GM12892 (cell line): Measurements from ENCODE around the gene GNAI3.
"Not testable (repeated sequence)": the region's sequence is repeated elsewhere in the genome, so short reads cannot be mapped to it uniquely, and the experiment has no call there.

Experiments used
- DNase-seq: peaks from one replicate; pipeline ENCODE4 v3.0.0; 2011; ENCODE audit not compliant: insufficient read length
- FAIRE-seq: peaks from 2 replicates; lab custom pipeline; 2011; peaks lifted over from hg19 to GRCh38; lab: Jason Lieb, UNC
- POLR2A ChIP-seq: IDR thresholded peaks from 2 replicates; pipeline ENCODE4 v1.6.1; 2011; ENCODE audit warnings: low read depth, low read length, control low read depth
- POLR2AphosphoS5 ChIP-seq: IDR thresholded peaks from 2 replicates; pipeline ENCODE4 v1.6.1; 2011; ENCODE audit warnings: low read depth, low read length, control low read depth
- TAF1 ChIP-seq: IDR thresholded peaks from 2 replicates; pipeline ENCODE4 v1.6.1; 2011; ENCODE audit warnings: low read depth, mild to moderate bottlenecking, control low read depth, low read length, borderline replicate concordance

GNAI3 gene

DNA sequence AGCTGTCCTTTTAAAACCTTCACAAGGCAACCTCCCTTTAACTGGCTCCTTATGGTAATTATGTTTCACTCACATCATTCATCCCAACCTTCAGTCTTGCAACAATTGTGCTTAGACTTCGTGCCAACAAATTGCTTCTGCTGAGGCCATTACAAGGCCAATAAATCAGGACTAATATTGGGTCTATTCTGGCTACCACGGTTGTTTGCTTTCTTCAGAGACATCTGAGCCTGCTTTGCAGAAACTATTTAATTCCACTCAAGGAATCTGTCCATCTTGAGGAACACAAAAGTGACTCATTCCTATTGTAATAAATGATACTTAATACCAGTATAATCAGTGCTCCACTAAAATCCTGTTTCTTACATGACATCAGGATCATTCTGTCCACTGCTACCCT is 104.9 kb downstream of the GNAI3 start:
- no peak for TF ChIP-seq POLR2A
- TF ChIP-seq POLR2AphosphoS5 = no peak
- no peak for TF ChIP-seq TAF1
- FAIRE-seq (no peak), DNase-seq (no peak)

DNA sequence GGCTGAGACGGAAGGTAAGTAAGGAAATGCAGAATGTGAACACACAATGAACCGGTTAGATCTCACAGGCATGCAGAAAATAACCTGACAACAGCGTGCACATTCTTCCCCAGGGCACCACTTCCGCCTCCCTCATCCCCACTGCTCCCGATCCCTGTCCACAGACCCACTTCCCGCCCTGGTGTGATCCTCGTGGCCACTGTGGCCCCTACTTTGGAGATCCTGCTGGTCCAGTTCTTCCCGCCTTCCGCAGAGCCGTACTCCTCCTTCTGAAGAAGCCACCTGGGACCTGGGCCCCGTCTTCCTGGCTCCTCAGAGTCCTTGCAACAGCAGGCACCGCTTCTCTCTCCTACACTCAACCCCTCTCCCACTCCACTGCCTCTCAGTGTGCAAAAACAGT is 106.1 kb downstream of the GNAI3 start:
- no peak for TF ChIP-seq POLR2A
- TF ChIP-seq POLR2AphosphoS5 = no peak
- TF ChIP-seq TAF1 = no peak
- FAIRE-seq (no peak), DNase-seq (no peak)

DNA sequence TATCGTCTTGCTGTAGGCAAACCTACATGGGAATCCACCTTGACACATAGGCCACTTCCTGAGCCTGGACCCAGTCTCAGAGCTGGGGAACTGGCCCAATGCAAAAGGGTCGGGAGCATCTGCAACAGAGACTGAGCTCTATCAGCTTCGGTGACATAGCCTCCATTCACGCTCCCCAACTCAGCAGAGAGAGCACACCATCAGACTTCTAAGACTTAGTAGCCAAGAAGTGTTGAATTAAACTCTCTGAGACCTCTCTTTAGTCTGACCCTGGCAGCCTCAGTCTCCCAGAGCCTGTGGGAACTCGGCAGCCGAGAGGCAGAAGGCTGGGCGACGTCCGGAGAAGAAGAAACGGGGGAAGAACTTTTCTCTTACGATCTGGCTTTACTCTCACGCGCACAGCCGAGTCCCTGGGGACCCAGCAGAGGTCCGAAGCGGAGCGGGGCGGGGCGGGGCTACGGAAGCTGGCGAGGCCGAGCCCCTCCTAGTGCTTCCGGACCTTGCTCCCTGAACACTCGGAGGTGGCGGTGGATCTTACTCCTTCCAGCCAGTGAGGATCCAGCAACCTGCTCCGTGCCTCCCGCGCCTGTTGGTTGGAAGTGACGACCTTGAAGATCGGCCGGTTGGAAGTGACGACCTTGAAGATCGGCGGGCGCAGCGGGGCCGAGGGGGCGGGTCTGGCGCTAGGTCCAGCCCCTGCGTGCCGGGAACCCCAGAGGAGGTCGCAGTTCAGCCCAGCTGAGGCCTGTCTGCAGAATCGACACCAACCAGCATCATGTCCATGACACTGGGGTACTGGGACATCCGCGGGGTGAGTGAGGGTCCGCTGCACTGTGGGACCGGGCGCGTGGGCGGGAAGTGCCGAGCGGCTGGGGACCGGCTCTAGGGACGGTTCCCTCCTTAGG is 107.5 kb downstream of the GNAI3 start, which contains the start of gene GSTM4:
Gene GSTM4 (plus strand): TSS at position 485 of the 905 bp plus-strand sequence. CDS start 291 bp downstream, at position 776.
- peak; percentile 84 for DNase-seq
- peak; percentile 79 for FAIRE-seq
- TF ChIP-seq POLR2A (peak; percentile 42; the same call in 1 of the 2 replicates), POLR2AphosphoS5 (peak; percentile 47; the same call in 1 of the 2 replicates), TAF1 (0 out of 2 replicates have a peak, but pooled peaks have one; percentile 42)

DNA sequence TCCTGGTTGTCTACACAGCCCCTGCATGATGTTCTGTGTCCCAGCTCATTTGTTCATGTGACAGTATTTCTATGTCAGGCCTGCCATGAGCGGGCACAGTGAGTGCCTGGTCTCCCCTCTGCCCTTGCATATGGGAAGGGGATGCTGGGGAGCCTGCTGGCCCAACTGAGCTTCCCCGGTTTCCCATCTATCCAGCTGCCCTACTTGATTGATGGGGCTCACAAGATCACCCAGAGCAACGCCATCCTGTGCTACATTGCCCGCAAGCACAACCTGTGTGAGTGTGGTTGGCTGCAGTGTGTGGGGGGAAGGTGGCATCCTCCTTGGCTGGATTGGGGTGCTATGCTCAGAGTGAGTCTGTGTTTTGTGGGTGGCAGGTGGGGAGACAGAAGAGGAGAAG is 109.0 kb downstream of the GNAI3 start:
- FAIRE-seq = no peak
- TF ChIP-seq POLR2A (no peak), TAF1 (no peak), POLR2AphosphoS5 (no peak)
- DNase-seq = no peak

DNA sequence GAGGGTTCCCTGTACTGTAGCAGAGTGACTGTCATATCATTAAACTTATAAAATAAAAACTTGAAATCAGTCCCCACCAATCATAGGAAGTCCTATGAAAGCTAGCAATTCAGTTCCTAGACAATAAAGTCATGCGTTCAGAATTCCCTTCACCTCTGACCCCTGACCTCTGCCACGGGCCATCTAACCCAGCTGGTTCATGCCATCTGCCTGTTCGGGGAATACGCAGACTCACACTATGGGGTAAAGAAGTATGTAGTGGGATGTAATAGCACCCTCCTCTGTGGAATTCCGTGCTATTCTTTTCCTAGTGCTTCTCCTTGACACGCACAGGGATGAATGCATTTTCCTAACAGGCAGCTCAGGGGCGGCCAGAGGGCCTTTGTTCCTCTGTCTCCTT is 109.6 kb downstream of the GNAI3 start:
- FAIRE-seq (no peak), DNase-seq (no peak)
- TF ChIP-seq POLR2AphosphoS5 (no peak), TAF1 (no peak), POLR2A (no peak)

DNA sequence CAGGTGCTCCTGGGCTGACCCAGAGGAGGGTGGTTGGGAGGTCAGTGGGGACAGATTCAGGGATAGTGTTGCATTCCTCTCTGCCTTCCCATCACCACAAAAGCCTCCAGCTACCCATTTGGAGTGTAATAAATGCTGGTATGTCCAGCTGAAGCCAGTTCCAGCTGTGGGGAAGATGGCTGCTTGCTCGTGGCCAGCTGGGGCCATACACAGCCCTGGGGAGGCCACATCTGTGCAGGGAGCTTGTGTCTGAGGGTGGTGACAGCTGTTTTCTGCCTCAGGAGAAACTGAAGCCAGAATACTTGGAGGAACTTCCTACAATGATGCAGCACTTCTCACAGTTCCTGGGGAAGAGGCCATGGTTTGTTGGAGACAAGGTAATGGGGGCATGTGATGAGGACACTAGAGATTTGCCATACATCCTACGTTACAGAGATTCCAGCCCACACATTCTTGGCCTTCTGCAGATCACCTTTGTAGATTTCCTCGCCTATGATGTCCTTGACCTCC is 110.2 kb downstream of the GNAI3 start:
- FAIRE-seq = no peak
- no peak for DNase-seq
- TF ChIP-seq TAF1 (no peak), POLR2AphosphoS5 (no peak), POLR2A (no peak)

DNA sequence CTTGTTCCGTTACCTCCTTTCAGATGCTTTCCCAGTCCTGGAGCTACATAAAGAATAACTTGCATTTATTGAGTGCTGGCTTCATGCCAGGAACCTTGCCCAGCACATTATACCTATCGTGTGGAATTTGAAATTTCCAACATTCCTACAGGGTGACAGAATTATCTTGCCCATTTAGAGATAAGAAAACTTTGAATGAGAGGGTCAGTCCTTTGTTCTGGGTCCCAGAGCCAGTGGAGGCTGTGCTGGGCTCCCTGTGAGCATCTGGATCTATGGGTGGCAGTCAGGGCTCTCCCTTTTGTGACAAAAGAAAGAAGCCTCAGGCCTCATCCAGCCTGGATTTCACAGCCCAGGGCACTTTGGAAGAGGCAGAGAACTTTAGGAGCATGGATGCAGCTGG is 110.7 kb downstream of the GNAI3 start:
- no peak for DNase-seq
- TF ChIP-seq POLR2AphosphoS5 = no peak
- no peak for TF ChIP-seq TAF1
- no peak for TF ChIP-seq POLR2A
- no peak for FAIRE-seq

DNA sequence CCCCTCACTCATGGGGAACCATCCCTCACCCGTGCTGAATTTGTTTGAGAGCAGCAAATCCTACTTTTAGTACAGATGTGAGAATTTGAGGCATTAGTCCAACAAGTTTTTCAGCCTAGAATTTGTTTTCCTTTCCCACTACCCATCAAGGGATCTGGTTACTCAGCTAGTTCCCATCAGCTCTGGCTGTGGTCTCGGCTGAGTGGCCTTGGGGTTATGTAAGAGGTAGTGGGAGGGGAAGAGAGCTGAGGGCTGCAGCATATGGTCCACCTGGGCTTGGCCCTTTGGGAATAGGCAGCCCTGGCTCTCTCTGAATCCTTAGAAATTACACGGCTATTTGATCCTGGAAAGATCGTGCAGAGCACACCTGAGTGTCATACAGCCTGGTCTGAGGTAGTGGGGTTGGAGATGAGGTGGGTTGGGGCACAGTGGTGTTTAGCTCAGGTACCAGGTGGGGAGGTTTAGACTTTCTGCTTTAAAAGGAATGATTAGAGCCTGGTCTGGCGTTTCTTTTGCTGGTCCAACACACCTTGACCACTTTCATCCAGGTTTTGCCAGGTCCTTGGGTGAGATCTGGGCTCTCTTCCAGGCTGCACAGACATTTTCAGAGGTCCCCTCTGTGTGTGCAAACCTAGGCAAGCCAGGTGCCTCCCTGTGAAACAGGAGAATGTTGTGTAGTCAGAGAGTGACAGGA is 111.7 kb downstream of the GNAI3 start:
- TF ChIP-seq POLR2A = no peak
- TF ChIP-seq POLR2AphosphoS5 = no peak
- TF ChIP-seq TAF1 = no peak
- no peak for FAIRE-seq
- no peak for DNase-seq

DNA sequence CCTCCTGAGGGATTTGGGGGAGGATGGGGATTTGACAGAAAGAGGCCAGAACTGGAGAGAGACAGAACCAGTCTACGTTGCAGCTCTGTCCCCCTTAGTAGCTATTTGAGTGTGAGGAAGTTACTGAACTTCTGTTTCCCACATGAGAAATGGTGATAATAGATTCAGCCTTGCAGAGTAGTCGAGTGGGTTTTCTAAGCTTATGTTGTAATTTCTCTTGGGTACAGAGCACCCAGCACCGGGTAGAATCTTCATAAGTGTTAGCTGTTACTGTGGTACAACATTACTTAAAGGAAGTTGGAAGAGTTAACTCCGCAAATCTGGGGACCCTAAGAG is 112.2 kb downstream of the GNAI3 start:
- DNase-seq, FAIRE-seq: not testable (repeated sequence)

DNA sequence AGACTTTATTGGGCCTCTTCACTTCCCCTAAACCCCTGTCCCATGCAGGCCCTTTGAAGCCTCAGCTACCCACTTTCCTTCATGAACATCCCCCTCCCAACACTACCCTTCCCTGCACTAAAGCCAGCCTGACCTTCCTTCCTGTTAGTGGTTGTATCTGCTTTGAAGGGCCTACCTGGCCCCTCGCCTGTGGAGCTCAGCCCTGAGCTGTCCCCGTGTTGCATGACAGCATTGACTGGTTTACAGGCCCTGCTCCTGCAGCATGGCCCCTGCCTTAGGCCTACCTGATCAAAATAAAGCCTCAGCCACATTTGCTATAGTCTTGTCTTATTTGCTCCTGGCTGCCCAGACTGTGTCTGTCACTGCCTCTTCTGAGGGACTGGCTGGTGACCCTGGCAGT is 113.0 kb downstream of the GNAI3 start:
- no peak for TF ChIP-seq TAF1
- no peak for FAIRE-seq
- DNase-seq = no peak

DNA sequence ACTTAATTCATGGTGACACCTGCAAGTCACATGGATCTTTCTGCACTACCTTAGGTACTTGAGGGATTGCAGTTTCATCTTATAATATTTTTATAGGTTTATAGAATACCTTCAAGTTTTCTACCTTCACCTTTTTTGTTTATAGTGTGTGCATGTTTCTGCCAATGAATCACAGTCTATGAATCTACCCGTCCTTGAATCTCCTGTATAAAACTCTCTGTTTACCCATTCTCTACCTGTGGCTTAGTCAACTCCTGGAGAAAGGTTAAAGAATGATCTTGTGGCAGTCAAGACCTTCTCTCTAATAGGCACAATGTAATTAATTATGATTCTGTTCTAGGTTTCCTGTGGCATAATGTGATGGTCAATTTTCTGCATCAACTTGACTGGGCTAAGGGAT is 116.3 kb downstream of the GNAI3 start:
- DNase-seq (no peak), FAIRE-seq (no peak)
- TF ChIP-seq POLR2AphosphoS5 = no peak
- TF ChIP-seq TAF1 = no peak
- TF ChIP-seq POLR2A = no peak

DNA sequence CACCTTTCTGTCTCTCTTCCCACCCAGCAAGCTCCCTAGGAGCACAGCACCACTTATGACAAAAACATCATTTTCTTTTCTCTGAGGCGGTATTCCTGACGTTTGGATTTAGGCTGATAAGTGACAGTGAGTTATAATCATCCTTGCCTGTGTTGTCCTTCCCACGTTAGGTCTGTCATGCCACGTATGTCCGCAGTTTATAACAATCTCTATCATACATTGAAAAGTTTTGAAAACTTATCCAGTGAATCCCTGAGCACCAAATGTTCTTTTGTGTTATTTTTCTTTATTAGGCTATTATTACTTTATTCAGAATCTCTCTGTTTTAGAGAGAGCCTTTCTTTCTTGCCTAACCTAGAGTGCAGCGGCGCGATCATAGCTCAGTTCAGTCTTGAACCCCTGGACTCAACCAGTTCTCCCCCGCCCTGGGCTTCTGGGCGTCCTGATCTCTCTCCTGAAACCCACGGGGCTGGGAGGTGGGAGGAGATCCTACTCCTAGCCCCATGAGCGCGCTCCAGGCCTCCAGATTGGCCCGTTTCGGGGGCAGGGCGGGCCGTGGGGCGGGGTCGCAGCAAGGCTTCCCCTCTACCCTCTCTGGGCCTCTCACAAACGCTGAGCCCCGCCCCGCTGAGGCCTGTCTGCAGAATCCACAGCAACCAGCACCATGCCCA is 119.2 kb downstream of the GNAI3 start, which contains the start of gene GSTM2:
Gene GSTM2 (plus strand): TSS at position 606 of the 671 bp plus-strand sequence. CDS start 59 bp downstream, at position 665.
- DNase-seq (peak; percentile 72), FAIRE-seq (peak; percentile 38)
- TF ChIP-seq TAF1 = no peak
- no peak for TF ChIP-seq POLR2A
- TF ChIP-seq POLR2AphosphoS5 = no peak
